ENCODE measurements around the gene IFI16. TPM values are rescaled to one million over a fixed set of nuclear protein-coding genes. Genes with fewer than 3 reads are reported as not detected.
"Not testable (repeated sequence)": the region's sequence is repeated elsewhere in the genome, so short reads cannot be mapped to it uniquely, and the experiment has no call there.

IFI16 gene
- total RNA-seq, 1 donor from 2014 or later, result 160 TPM

DNA sequence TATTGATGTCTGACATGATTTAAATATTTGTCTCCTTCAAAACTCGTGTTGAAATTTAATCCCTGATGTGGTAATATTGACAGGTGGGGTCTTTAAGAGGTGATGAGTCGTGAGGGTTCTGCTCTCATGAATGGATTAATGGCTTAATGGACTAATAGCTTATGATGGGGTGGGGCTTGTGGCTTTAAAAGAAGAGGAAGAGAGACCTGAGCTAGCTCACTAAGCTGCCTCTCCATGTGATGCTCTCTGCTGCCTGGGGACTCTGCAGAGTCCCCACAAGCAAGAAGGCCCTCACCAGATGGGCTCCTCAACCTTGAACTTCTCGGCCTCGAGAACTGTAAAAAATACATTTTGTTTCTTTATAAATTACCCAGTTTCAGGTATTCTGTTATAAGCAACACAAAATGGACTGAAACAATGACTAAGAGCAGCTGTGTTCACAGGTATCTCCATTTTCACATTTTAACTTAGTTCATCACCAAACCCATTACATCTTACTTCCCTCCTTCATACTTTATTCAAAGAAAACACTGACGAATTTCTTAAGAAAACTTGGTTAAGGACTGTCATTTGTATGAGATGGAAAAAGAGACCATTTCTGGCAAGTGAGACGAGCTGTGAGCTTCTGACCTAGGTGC, 79.0 kb downstream of the IFI16 start:
- DNase-seq (ENCODE audit: low spot score) (no peak), ATAC-seq (no peak)
- intact Hi-C loops (cut with DNase I), result no loop called here

DNA sequence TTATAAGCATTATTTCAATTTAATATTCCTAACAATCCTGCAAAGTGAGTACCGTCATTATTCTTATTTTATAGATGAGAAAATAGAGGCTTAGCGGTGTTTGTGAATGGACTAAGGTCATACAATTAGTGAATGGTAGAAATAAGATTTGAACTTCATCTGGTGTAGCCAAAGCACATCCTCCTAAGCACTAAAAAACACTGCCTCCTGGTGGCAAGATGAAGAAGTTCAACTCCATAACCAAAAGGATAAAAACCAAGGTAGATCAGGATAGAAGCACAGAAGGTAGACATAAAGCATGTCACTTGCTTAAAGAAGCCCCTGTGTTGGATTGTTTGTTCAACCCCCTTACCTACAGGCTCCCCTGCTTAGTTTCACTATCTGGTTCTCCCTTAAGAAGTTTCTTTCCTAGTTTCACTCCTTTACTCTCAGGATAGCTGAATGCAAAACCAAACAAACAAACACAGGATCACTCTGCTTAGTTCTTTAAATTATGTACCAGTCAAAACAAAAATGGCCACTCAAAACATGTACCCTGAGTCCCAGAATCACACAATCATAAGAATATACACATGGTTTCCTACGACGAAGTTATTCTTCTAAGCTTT, 79.6 kb downstream of the IFI16 start:
- ATAC-seq (no peak), DNase-seq (ENCODE audit: low spot score) (no peak)
- intact Hi-C loops (cut with DNase I), result no loop called here

DNA sequence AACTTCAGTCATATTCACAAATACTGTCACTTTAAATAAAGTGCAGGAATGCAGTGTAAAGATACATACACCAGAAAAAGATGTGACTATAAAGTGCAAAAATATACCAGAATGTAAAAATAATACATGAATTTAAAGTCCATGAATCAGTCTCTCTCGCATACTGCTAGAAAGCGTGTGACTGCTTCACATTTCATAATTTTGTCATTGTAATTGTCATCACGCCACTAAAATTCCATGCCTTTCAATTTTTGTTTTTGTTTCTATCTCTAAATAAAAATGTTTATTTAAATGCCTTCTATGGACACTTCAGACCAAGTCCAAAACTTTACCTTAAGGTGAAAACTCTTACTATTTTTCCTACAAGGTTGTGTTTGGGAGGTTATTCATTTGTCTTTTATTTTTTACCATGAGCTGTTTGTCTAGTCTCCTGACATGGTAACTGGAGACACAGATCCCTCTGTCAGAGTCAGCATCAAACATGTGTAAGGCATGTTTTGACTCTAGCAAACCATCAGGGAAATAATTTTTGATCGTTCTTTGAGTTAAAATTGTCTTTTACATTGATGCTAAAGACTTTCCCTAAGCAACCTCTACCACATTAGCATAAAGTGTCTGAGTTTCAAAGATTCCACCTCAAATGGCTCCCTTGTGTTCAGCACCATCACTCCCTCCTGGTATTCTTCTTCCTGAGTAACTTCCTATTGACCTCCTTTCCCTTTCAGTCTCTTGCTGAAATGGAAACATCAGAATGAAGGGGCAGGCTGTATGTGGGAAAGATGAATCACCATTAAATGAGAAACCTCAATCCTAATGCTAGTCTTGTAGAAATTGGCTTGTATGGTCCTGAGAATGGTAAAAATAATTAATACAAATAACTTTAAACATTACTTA, 80.8 kb downstream of the IFI16 start:
- intact Hi-C loops (cut with DNase I), result no loop called here
- DNase-seq (ENCODE audit: low spot score) (no peak), ATAC-seq (no peak)

DNA sequence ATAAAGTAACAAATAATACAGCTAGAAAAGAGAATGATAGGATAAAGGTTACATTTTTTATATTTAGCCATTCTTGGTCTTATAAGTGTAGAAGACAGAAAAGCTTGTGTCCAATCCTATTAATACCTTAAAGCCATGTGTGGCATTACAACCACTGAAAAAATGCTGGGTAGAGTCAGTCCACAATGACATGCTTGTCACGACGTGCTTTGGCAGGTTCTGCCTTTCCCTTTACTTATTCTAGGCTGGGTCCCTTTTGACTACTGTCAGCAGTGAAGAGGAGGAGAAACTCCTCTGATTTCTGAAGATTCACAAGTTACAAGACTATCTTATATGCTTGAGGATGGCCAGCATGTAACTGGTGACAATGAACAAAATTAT, 81.5 kb downstream of the IFI16 start:
- intact Hi-C loops (cut with DNase I), result no loop called here
- ATAC-seq, result no peak
- DNase-seq (ENCODE audit: low spot score), result no peak

DNA sequence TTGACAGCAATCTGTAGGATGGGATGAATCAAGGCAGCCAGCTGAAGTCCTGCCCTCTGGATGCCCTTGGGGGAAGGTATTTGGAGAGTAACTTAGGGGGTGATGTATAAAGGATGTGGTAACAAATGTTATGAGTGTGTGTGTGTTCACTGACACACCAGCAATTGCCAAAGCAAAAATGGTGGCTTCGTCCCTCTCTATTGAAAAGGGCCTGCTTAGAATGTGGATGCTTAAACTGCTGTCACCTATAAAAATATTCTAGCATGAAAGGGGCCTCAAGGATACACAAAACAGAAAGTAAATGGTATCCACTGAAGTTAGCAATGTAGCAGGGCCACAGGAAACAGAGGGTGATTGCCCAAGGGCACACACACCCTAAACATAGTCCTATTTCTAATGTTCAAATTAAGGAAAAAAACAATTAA, 81.9 kb downstream of the IFI16 start:
- DNase-seq (ENCODE audit: low spot score), result no peak
- ATAC-seq, result no peak
- intact Hi-C loops (cut with DNase I), result no loop called here

DNA sequence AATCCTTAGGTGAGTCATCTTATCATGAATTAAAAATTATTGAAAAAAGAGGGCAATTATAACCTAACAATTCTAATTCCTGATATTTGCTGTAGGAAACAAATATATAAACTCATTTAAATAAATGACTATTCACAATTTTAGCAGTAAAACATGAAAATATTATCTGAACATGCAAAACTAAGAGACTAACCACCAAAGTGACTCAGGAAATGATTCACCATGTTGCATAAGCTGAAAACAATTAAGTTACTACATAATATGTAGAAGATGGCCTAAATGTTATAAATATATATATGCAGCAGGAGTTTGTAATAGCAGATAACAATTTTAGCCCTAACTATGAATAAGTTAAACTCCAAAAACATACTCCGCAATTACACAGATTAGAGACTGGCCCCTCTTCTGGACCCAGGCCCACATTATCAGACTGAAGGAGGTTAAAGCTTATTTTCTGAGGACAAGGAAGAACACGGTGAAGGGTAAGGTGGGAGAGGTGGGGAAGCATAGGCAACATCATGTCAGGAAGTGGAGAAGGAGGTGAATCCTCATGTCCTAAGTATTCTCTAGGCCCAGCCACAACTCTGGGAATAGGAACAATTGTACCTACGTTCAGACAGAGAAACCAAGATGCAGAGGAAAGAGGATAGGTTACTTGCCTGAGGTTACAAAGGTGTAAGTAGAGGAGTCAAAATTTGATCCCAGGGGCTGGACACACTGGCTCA, 82.5 kb downstream of the IFI16 start:
- ATAC-seq (no peak), DNase-seq (ENCODE audit: low spot score) (no peak)
- intact Hi-C loops (cut with DNase I), result no loop called here

GRCh38 chr1:159098596-159098995, 88.9 kb downstream of the IFI16 start:
- DNase-seq (ENCODE audit: low spot score) (no peak), ATAC-seq (no peak)
- intact Hi-C loops (cut with DNase I), result no loop called here

GRCh38 chr1:159100589-159100988, 90.9 kb downstream of the IFI16 start:
- intact Hi-C loops (cut with DNase I), result no loop called here
- ATAC-seq, result no peak

DNA sequence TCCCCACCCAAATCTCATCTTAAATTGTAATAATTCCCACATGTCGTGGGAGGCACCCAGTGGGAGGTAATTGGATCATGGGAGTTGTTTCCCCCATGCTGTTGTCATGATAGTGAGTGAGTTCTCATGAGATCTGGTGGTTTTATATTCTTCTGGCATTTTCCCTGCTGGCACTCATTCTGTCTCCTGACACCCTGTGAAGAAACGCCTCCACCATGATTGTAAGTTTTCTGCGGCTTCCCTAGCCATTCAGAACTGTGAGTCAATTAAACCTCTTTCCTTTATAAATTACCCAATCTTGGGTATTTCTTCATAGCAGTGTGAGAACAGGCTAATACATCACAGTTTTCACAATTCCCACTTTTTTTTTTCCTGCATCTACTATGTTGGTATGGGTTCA, 93.3 kb downstream of the IFI16 start:
- ATAC-seq; DNase-seq (ENCODE audit: low spot score); intact Hi-C loops (cut with DNase I): not testable (repeated sequence)

More at GRCh38 chr1:159100589-159100988, 90.9 kb downstream of the IFI16 start:
- no peak for DNase-seq (ENCODE audit: low spot score)

Other genes starting within 250 kb of the IFI16 start
- not detected for gene OR6N1, start 237.7 kb upstream of the IFI16 start, total RNA-seq
- gene OR6N2, start 228.7 kb upstream of the IFI16 start, total RNA-seq, result not detected
- gene MNDA, start 178.6 kb upstream of the IFI16 start, total RNA-seq, result 27.8 TPM
- 7.8 TPM for gene PYHIN1, start 78.4 kb upstream of the IFI16 start, total RNA-seq
- 1.5 TPM for gene AIM2, start 66.9 kb downstream of the IFI16 start, total RNA-seq
- 207 TPM for gene CADM3, start 161.7 kb downstream of the IFI16 start, total RNA-seq
- 156 TPM for gene ACKR1, start 195.0 kb downstream of the IFI16 start, total RNA-seq